GM13977 (cell line): Measurements from ENCODE around the gene LRMDA.

Source experiments
- DNase-seq: peaks from one replicate; pipeline ENCODE4 v3.0.0; 2012; ENCODE audit warnings: low spot score
- CTCF ChIP-seq: IDR thresholded peaks from 2 replicates; pipeline ENCODE4 v1.5.1; 2012; ENCODE audit warnings: mild to moderate bottlenecking, control low read depth; ENCODE audit not compliant: insufficient read depth; ENCODE audit errors: extremely low read depth, missing control alignments
- in situ Hi-C: fragments of 300-500 bp; cut with MboI; formaldehyde crosslinking; loops from one replicate; pipeline ENCODE4 v1.12.0; 2022; ENCODE audit warnings: low sequenced_read_pairs, low pct_unique_long_range_greater_than_20kb, mixed read lengths, inconsistent platforms; ENCODE audit not compliant: unreplicated experiment

The LRMDA gene

DNA sequence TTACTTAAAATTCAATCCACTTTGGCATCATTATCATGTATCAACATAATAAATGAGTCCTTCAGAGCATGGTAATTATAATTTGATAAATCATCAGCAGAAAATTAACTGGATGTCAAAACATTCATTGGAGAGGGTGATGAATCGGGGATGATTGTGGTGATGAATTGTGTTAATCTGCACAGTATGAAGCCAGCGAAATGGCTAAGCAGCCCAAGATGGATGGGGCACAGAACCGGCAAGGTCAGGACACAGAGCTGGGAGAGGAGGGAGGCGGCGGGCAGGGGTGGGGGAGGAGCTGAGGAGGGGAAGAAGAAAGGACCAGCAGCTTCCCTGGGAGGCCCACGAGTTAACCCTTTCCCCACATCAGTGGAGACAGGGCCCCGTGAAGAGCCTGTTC lies 536.1 kb downstream of the LRMDA start:
- in situ Hi-C loops: no loop called here
- no peak for TF ChIP-seq CTCF
- DNase-seq: no peak

DNA sequence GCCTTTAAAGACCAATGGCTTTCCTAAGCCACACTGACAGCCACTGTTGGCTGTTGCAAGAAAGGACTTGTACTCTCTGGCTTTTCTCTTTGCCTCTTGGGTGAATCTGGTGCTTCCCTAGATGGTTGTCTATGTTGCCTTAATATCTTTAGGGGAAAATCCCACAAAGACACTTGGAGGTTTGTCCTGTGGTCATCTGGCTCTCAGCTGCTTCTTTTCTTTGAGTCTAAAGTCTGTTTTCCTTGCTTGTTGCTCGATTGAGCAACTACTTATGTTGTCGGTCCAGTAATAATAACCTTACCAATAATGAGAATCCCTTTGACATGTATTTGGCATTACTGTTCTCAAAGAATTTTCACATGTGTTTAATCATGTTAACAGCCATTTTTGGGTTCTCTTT lies 537.6 kb downstream of the LRMDA start:
- no peak for DNase-seq
- no peak for TF ChIP-seq CTCF
- in situ Hi-C loops: no loop called here

- in situ Hi-C loops: no loop called here
- TF ChIP-seq CTCF: no peak
- DNase-seq: no peak
These were observed 540.2 kb downstream of the LRMDA start for GRCh38 chr10:75971402-75972211.

GRCh38 chr10:75972491-75973276 lies 541.3 kb downstream of the LRMDA start:
- DNase-seq: no peak
- in situ Hi-C loops: no loop called here
- TF ChIP-seq CTCF: no peak

GRCh38 chr10:75974080-75974479 lies 542.7 kb downstream of the LRMDA start:
- in situ Hi-C loops: no loop called here
- no peak for TF ChIP-seq CTCF
- no peak for DNase-seq

GRCh38 chr10:75976681-75977080 lies 545.3 kb downstream of the LRMDA start:
- DNase-seq: no peak
- in situ Hi-C loops: no loop called here
- no peak for TF ChIP-seq CTCF
